ENCODE results near the gene RIC8B.

- TF ChIP-seq, protein P1, sequence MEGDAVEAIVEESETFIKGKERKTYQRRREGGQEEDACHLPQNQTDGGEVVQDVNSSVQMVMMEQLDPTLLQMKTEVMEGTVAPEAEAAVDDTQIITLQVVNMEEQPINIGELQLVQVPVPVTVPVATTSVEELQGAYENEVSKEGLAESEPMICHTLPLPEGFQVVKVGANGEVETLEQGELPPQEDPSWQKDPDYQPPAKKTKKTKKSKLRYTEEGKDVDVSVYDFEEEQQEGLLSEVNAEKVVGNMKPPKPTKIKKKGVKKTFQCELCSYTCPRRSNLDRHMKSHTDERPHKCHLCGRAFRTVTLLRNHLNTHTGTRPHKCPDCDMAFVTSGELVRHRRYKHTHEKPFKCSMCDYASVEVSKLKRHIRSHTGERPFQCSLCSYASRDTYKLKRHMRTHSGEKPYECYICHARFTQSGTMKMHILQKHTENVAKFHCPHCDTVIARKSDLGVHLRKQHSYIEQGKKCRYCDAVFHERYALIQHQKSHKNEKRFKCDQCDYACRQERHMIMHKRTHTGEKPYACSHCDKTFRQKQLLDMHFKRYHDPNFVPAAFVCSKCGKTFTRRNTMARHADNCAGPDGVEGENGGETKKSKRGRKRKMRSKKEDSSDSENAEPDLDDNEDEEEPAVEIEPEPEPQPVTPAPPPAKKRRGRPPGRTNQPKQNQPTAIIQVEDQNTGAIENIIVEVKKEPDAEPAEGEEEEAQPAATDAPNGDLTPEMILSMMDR (IDR thresholded peaks at IDR 0.05), result no peak
- TF ChIP-seq EP300 (IDR thresholded peaks at IDR 0.05), result no peak
Measured at GRCh38 chr12:106861984-106862916, 87.8 kb downstream of the RIC8B start.
